Trophoblast cell (in vitro differentiated cells and primary cell): ENCODE results near the gene NMU.
"Not testable (repeated sequence)": the region's sequence is repeated elsewhere in the genome, so short reads cannot be mapped to it uniquely, and the experiment has no call there.

ENCODE experiments used
- DNase-seq, 2 donors: peaks; one replicate each; pipeline ENCODE4 v3.0.0-alpha.2; 2016
- H2AFZ ChIP-seq: 2 replicates; pipeline ENCODE4 v1.6.1; 2013; ENCODE audit warnings: low read length, moderate library complexity, mild to moderate bottlenecking; ENCODE audit not compliant: insufficient read depth, poor library complexity
- H2AK5ac ChIP-seq: 2 replicates; pipeline ENCODE4 v1.6.1; 2013; ENCODE audit warnings: mild to moderate bottlenecking, low read length
- H2BK120ac ChIP-seq: 2 replicates; pipeline ENCODE4 v1.6.1; 2013; ENCODE audit warnings: low read length, mild to moderate bottlenecking, moderate library complexity; ENCODE audit not compliant: insufficient read depth, poor library complexity
- H2BK12ac ChIP-seq: 2 replicates; pipeline ENCODE4 v1.6.1; 2013; ENCODE audit warnings: mild to moderate bottlenecking, low read length, moderate library complexity
- H2BK5ac ChIP-seq: 2 replicates; pipeline ENCODE4 v1.6.1; 2013; ENCODE audit warnings: low read length, low read depth, moderate library complexity, mild to moderate bottlenecking; ENCODE audit not compliant: poor library complexity
- H3K14ac ChIP-seq: 2 replicates; pipeline ENCODE4 v1.6.1; 2013; ENCODE audit warnings: mild to moderate bottlenecking, low read length
- H3K18ac ChIP-seq: 2 replicates; pipeline ENCODE4 v1.6.1; 2013; ENCODE audit warnings: mild to moderate bottlenecking, low read length
- H3K23ac ChIP-seq: 2 replicates; pipeline ENCODE4 v1.6.1; 2013; ENCODE audit warnings: low read length
- H3K27ac ChIP-seq: 2 replicates; pipeline ENCODE4 v1.5.1; 2013; ENCODE audit warnings: low read depth, mild to moderate bottlenecking, inconsistent platforms, low read length, moderate library complexity
- H3K27me3 ChIP-seq: 2 replicates; pipeline ENCODE4 v1.6.1; 2013; ENCODE audit warnings: inconsistent platforms, mild to moderate bottlenecking, low read length, moderate library complexity; ENCODE audit not compliant: insufficient read depth
- H3K36me3 ChIP-seq, 2 experiments: 1 replicate in 1 of 2; 2 replicates in 1 of 2; pipeline ENCODE4 v1.6.1; 2013; ENCODE audit warnings: low read length in 2 of 2, mild to moderate bottlenecking in 2 of 2, moderate library complexity in 1 of 2; ENCODE audit not compliant: insufficient read depth in 2 of 2, control insufficient read depth in 1 of 2
- H3K4ac ChIP-seq: 2 replicates; pipeline ENCODE4 v1.6.1; 2013; ENCODE audit warnings: low read depth, mild to moderate bottlenecking, low read length, moderate library complexity
- H3K4me1 ChIP-seq, 2 experiments: 1 replicate in 1 of 2; 2 replicates in 1 of 2; pipeline ENCODE4 v1.6.1; 2013; ENCODE audit warnings: low read length in 2 of 2, mild to moderate bottlenecking in 2 of 2, moderate library complexity in 1 of 2; ENCODE audit not compliant: insufficient read depth in 2 of 2, control insufficient read depth in 1 of 2
- H3K4me2 ChIP-seq: 2 replicates; pipeline ENCODE4 v1.6.1; 2013; ENCODE audit warnings: inconsistent platforms, mild to moderate bottlenecking, low read length, moderate library complexity
- H3K4me3 ChIP-seq: 2 replicates; pipeline ENCODE4 v1.5.1; 2013; ENCODE audit warnings: mild to moderate bottlenecking, low read depth, low read length, inconsistent platforms
- H3K79me1 ChIP-seq: one replicate; pipeline ENCODE4 v1.6.1; 2013; ENCODE audit warnings: low read length
- H3K79me2 ChIP-seq: 2 replicates; pipeline ENCODE4 v1.6.1; 2013; ENCODE audit warnings: low read length, mild to moderate bottlenecking; ENCODE audit not compliant: control insufficient read depth, insufficient read depth, poor library complexity
- H3K9ac ChIP-seq: 2 replicates; pipeline ENCODE4 v1.6.1; 2013; ENCODE audit warnings: mild to moderate bottlenecking, low read length
- H3K9me3 ChIP-seq: 2 replicates; pipeline ENCODE4 v1.6.1; 2013; ENCODE audit warnings: low read depth, mild to moderate bottlenecking, control low read depth, inconsistent platforms, low read length; ENCODE audit not compliant: insufficient read depth
- H4K12ac ChIP-seq: 2 replicates; pipeline ENCODE4 v1.6.1; 2013; ENCODE audit warnings: low read depth, mild to moderate bottlenecking, low read length, moderate library complexity
- H4K8ac ChIP-seq: 2 replicates; pipeline ENCODE4 v1.6.1; 2013; ENCODE audit warnings: low read depth, mild to moderate bottlenecking, low read length, moderate library complexity
- H4K91ac ChIP-seq: one replicate; pipeline ENCODE4 v1.6.1; 2013; ENCODE audit warnings: low read depth, mild to moderate bottlenecking, low read length, moderate library complexity
- WGBS: extraction: QIAGEN DNeasy Blood & Tissue Kit; methylation state at CpG from one replicate; pipeline ENCODE4 v1.1.7; 2013; ENCODE audit warnings: missing lambda C conversion rate; ENCODE audit not compliant: insufficient read length, insufficient coverage; ENCODE audit errors: extremely low coverage; 5-methylcytosine and 5-hydroxymethylcytosine counted together

NMU gene

GRCh38 chr4:55560096-55560495 lies 76.0 kb downstream of the NMU start:
- no CpG with 5 or more reads among the region's 3 CpGs for WGBS

GRCh38 chr4:55554453-55555030 lies 81.6 kb downstream of the NMU start:
- H2AK5ac ChIP-seq: no peak overlapping the region
- WGBS: no CpG with 5 or more reads among the region's 2 CpGs
- H3K4me2 ChIP-seq: no peak overlapping the region
- H2BK5ac ChIP-seq: no peak overlapping the region
- H3K23ac ChIP-seq: no peak overlapping the region
- H3K4me3 ChIP-seq: no peak overlapping the region
- no peak overlapping the region for H2AFZ ChIP-seq
- no peaks in the 10 kb centered on the region for H3K79me1 ChIP-seq
- no peaks in the 10 kb centered on the region for H3K9me3 ChIP-seq
- H3K14ac ChIP-seq: no peak overlapping the region
- H3K27me3 ChIP-seq: no peaks in the 10 kb centered on the region
- no peaks in the 10 kb centered on the region for H3K4me1 ChIP-seq
- H2BK12ac ChIP-seq: no peak overlapping the region
- no peaks in the 10 kb centered on the region for H3K36me3 ChIP-seq
- no peak overlapping the region for H3K18ac ChIP-seq
- H3K27ac ChIP-seq: no peak overlapping the region
- no peak overlapping the region for H3K9ac ChIP-seq
- no peak overlapping the region for H2BK120ac ChIP-seq
- peak in 1 of 2 donors; percentile 29 for DNase-seq
- no peak overlapping the region for H3K4ac ChIP-seq
- no peaks in the 10 kb centered on the region for H3K79me2 ChIP-seq
- H4K91ac ChIP-seq: no peak overlapping the region
- no peak overlapping the region for H4K8ac ChIP-seq
- H4K12ac ChIP-seq: no peak overlapping the region

More at GRCh38 chr4:55560096-55560495, 76.0 kb downstream of the NMU start:
- H2AK5ac ChIP-seq: no peak overlapping the region
- no peak overlapping the region for H4K91ac ChIP-seq
- H3K4me2 ChIP-seq: no peak overlapping the region
- H3K9me3 ChIP-seq: no peaks in the 10 kb centered on the region
- H3K79me1 ChIP-seq: no peaks in the 10 kb centered on the region
- no peak overlapping the region for H3K23ac ChIP-seq
- no peak overlapping the region for H3K14ac ChIP-seq
- no peak for DNase-seq
- H2BK120ac ChIP-seq: no peak overlapping the region
- no peaks in the 10 kb centered on the region for H3K27me3 ChIP-seq
- no peaks in the 10 kb centered on the region for H3K4me1 ChIP-seq
- H4K12ac ChIP-seq: no peak overlapping the region
- H3K27ac ChIP-seq: no peak overlapping the region
- H3K9ac ChIP-seq: no peak overlapping the region
- H3K79me2 ChIP-seq: no peaks in the 10 kb centered on the region
- H3K18ac ChIP-seq: no peak overlapping the region
- no peak overlapping the region for H2AFZ ChIP-seq
- H3K36me3 ChIP-seq: no peaks in the 10 kb centered on the region
- no peak overlapping the region for H2BK5ac ChIP-seq
- H3K4me3 ChIP-seq: no peak overlapping the region
- no peak overlapping the region for H4K8ac ChIP-seq
- H3K4ac ChIP-seq: no peak overlapping the region
- H2BK12ac ChIP-seq: no peak overlapping the region

- no peak overlapping the region for H2BK120ac ChIP-seq
- WGBS: no CpG with 5 or more reads among the region's 10 CpGs
- no peak overlapping the region for H3K4me3 ChIP-seq
- H2BK12ac ChIP-seq: no peak overlapping the region
- H3K79me1 ChIP-seq: no peaks in the 10 kb centered on the region
- no peak overlapping the region for H4K91ac ChIP-seq
- H4K8ac ChIP-seq: no peak overlapping the region
- no peaks in the 10 kb centered on the region for H3K27me3 ChIP-seq
- no peak overlapping the region for H2AFZ ChIP-seq
- no peak overlapping the region for H3K23ac ChIP-seq
- no peak overlapping the region for H3K27ac ChIP-seq
- DNase-seq: peak in 1 of 2 donors; percentile 15
- no peak overlapping the region for H3K4me2 ChIP-seq
- no peak overlapping the region for H3K4ac ChIP-seq
- H3K9ac ChIP-seq: no peak overlapping the region
- no peak overlapping the region for H3K18ac ChIP-seq
- H3K4me1 ChIP-seq: no peaks in the 10 kb centered on the region
- H3K36me3 ChIP-seq: no peaks in the 10 kb centered on the region
- H3K9me3 ChIP-seq: no peaks in the 10 kb centered on the region
- H4K12ac ChIP-seq: no peak overlapping the region
- no peaks in the 10 kb centered on the region for H3K79me2 ChIP-seq
- no peak overlapping the region for H3K14ac ChIP-seq
- H2BK5ac ChIP-seq: no peak overlapping the region
- H2AK5ac ChIP-seq: no peak overlapping the region
Measured at GRCh38 chr4:55553441-55554201, 82.5 kb downstream of the NMU start.

GRCh38 chr4:55551964-55552363 lies 84.1 kb downstream of the NMU start:
- H3K18ac ChIP-seq, H3K27ac ChIP-seq, H3K4me1 ChIP-seq, H3K36me3 ChIP-seq, H3K79me1 ChIP-seq, H3K9me3 ChIP-seq, H4K91ac ChIP-seq, H3K4ac ChIP-seq, H3K27me3 ChIP-seq, H4K12ac ChIP-seq, DNase-seq, H2BK5ac ChIP-seq, H3K9ac ChIP-seq, H3K4me2 ChIP-seq, H2AK5ac ChIP-seq, H3K4me3 ChIP-seq, H2AFZ ChIP-seq, H3K14ac ChIP-seq, H3K23ac ChIP-seq, H2BK120ac ChIP-seq, H4K8ac ChIP-seq, H2BK12ac ChIP-seq, H3K79me2 ChIP-seq: not testable (repeated sequence)
- WGBS: no CpG with 5 or more reads among the region's 6 CpGs
